Measurements from ENCODE around the gene TKT.

GRCh38 chr3:53202331-53203015, 53.3 kb downstream of the TKT start:
- no peak for TF ChIP-seq CTCF (IDR thresholded peaks at IDR 0.05; ENCODE audit: insufficient read depth, low read length)
- TF ChIP-seq GABPA (IDR thresholded peaks at IDR 0.05; ENCODE audit: low read depth), result no peak
- no peak for TF ChIP-seq POLR2AphosphoS5 (IDR thresholded peaks at IDR 0.05; ENCODE audit: low read depth)
- TF ChIP-seq REST (IDR thresholded peaks at IDR 0.05; ENCODE audit: insufficient replicate concordance, low read depth), result no peak
- TF ChIP-seq SPI1 (IDR thresholded peaks at IDR 0.05; ENCODE audit: borderline replicate concordance, low read depth), result no peak

Measured in HL-60 (cell line).